NCI-H1417 (cell line): Measurements from ENCODE around the gene EFR3B.
"Not testable (repeated sequence)": the region's sequence is repeated elsewhere in the genome, so short reads cannot be mapped to it uniquely, and the experiment has no call there.

Experiments
- DNase-seq, 3 experiments: peaks; one replicate each; lab custom pipeline; 2025; lab: John Stamatoyannopoulos, UW

EFR3B gene

DNA sequence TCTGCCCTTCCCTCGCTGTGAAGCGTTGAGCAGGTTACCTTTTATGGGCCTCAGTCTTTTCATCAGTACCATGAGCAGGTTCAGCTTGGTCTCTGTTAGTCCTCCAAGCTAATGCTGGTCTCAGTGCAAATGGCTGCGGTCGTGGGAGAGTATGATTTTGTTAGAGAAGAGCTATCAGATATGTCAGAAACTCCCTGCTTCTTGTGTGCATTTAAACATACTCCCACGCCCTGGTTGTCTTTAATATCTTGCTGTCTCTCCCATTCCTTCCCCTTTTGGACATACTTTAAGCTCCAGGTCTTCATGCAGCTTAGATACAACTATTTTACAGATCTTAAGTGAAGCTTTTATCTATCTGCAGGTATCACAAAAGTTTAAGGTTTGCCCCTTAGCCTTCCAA is 62.9 kb downstream of the EFR3B start:
- DNase-seq: no peak

DNA sequence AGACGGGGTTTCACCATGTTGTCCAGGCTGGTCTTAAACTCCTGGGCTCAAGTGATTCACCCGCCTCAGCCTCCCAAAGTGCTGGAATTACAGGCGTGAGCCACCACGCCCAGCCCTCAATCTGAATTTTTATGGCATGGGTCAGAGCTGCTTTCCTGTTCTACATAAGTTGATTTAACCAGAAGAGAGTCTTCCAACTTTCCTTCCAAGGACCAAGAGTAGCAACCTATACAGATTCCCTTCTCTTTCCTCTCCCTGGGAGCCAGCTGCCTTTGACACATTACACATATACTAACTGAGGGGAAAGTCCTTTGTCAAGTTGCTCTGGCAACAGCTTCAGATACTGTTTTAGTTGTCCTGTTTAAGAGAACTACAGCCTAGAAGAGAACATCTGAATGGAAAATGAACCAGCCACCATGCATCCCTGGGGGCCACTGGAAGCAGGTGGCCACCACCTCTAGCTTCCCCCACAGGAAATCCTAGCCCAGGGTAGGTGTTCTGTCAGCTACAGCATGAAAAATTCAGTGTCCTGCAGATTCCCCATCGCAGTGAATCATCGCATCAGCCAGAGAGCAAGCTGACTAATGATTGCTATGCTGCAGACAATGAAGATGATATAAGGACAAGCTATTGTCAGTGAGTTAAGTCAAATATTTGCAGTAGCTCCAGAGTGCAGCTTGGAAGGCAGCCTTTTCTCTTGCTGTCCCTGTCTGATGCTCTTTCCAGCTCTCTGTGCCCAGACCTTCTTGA is 63.6 kb downstream of the EFR3B start:
- peak; percentile 26 to 75 (median 53) for DNase-seq

DNA sequence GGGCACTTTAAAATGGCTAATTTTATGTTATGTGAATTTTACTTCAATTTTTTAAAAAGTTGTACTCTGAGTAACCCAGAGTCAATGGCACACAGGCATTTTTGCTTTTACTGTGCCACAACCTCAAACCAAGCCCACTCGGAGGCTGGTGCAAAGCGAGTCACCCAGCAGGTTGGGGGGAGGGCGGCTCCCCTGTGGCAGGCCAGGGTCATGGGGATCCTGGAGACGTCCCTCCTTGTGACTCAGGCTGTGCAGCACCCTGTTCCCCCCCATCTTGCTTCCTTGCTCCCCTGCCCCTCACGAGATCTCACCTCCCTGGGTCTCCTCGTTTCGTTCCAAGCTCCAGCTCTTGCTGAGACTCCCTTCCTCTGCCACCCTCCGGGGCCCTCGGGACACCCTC is 67.9 kb downstream of the EFR3B start:
- DNase-seq: no peak

DNA sequence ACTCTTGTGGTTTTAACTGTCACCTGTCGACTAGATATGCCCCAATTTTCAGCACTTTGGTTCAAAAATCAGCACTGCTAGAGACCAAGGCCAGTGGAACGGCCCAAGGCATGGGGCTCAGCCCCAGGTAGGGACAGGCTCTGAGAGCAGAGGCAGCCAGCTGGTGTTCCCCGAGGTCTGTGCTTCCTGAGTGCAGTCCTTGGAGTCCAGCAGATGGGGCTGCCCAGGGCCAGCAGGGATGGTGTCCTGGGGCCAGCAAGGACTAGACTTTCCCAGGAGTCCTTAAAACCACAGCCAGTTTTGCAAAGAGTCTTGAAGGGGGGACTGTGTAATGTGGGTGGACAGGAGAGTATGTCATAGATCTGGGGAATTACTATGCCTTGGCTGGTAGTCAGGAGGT is 70.2 kb downstream of the EFR3B start:
- DNase-seq: no peak

DNA sequence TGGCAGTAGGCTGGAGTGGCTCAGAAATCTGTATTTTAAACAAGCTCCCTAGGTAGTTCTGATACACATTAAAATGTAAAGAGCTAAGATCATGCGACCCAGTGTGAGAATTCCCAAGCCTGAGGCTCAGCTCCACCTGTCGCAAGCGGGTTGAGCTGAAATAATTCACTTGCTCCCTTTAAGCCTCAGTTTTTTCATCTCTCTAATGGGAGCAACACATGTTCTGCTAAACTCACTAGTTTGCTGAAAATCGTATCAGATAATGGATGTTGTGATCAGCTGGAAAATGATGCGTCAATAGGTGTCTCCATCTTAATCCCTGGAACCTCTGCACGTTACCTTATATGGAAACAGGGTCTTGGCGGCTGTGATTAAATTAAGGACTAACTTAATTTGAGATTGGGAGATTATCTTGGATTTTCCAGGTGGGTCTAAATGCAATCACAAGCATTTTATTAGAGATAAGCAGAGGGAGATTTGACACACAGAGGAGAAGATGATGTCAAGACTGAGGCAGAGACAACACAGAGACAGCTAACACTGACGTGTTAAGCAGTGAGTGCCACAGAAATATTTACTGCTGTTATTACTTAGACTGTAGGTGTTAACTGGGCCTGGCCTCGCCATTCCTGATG is 73.5 kb downstream of the EFR3B start:
- DNase-seq: no peak

DNA sequence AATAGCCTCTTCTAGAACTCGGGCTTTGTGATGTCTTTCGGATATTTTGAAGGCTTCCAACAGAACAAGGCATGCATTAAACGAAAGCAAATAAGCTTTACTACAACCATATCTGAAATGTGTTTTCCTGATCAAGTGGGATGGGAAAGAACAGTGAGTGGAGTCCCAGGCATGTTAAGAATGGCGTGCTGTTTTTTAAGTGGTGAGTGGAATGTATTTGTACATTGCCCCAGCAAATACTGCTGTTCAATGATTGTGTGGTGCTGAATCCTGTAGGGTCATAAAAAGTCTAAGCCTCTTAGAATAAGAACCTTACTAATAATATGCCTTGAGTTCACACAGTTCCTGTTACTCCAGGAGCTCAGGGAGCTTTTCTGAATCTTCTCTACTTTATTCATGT is 74.0 kb downstream of the EFR3B start:
- DNase-seq: no peak

DNA sequence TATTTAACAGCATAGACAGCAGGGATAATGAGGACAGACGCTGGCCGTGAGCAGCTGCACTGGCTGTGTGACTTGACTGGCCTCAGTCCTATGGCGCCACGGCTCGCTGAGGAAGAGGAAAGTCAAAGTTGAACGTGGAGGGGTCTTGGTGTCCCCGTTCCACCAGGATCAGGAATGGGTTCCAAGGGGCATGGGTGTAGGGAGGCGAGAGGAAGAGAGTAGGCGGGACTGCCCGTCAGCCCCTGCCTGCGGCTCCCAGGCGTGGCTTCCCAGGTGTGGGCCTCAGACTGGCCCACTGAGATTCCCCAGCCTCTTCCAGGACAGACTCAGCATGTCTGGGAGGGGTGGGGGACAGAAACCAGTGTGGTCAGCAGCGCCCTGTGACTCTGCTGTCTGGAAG is 75.1 kb downstream of the EFR3B start:
- no peak for DNase-seq

DNA sequence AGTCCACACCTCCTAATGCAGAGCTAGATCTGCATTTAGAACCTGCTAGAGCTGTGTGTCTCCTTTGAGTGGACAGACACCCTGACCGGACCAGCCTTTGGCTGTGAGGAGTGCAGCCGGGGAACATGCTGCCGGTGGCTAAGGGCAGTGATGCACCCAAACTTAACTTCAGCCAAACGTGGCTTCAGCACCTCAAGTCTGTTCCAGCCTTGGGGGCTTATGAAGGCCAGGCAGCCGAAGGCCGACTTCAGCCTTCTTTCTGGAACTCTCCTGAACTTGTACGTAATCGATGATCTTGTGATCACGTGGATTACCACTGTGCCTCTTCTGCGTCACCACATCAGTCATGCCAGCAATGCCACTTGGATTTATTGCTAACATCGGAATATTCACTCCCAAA is 77.4 kb downstream of the EFR3B start:
- DNase-seq: no peak

DNA sequence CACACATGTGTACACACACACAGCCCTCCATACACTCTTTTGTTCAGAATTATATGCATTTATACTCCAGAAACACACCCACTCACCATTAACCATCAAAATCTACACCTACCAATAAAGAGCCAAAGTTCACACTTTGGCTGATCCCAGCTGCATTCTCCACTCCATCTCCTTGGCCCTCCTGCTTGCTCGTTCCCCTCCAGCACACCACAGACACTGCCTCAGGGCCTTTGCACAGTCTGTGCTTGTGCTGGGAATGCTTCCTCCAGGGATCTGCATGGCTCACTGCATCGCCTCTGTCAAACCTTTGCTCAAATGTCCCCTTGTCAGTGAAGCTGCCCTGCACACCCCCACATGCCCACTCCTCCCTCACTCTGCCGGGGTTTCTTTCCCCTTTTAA is 80.5 kb downstream of the EFR3B start:
- DNase-seq: no peak

DNA sequence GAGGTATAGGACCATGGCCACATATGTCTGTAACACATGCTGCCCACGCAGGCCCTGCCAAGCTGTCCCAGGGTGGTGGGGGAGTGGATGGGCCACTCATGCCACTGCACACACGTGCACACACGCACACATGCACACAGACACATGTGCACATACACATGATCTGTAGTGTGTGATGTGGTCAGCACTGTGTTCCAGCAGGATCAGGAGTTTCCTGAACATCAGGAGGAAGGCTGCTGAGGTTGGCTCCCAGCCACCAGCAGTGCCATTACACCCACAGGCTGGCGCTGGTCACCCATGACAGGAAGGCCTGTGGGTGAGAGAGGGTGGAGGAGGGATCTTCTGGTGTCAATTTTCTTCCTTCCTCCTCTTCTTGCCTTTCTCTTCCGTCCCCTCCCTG is 81.8 kb downstream of the EFR3B start:
- DNase-seq: no peak

DNA sequence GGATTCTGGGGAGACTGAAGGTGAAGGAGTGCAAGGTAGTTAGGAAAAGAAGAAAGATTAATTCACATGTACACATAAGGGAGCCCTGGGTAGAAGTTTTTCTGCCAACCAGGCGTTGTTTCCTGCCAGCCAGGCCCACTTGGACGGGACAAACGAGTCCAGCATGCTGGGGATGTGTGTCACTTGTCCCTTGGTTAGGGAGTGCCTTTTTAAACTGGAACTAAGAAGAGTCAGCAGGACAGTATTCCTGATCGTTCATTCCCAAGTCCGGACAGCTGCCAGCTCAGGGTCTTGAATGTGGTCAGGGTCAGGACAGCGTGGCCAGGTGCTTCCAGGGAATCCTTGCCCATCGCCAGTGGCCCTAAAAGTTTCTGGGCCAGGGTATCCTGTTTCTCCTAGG is 83.3 kb downstream of the EFR3B start:
- DNase-seq: no peak

DNA sequence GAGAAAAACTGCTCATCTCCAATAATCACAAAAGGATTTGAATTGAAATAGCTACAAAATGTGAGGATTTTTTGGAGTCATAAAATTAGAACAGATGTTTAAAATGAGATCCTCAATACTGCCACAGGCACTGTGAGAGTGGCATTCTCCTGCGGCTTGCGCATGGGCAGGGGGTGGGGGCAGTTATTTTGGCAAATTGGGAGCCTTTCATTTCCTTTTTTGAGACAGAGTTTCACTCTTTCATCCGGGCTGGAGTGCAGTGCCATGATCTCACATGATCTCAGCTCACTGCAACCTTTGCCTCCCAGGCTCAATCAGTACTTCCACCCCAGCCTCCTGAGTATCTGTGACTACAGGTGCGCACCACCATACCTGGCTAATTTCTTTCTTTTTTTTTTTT is 84.1 kb downstream of the EFR3B start:
- DNase-seq: no peak

DNA sequence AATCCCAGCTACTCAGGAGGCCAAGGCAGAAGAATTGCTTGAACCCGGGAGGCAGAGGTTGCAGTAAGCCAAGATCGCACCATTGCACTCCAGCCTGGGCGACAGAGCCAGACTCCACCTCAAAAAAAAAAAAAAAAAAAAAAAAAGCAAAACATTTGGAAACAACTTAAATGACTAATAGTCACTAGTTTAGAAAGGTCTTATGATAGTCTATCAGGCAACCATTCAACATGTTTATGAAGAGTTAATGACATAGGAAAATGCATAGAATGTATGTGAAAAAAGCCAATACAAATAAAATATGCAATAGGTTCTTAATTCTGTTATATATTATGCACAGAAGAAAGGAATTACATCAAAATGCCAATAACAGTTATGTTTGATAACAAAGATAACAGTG is 85.2 kb downstream of the EFR3B start:
- DNase-seq: not testable (repeated sequence)

DNA sequence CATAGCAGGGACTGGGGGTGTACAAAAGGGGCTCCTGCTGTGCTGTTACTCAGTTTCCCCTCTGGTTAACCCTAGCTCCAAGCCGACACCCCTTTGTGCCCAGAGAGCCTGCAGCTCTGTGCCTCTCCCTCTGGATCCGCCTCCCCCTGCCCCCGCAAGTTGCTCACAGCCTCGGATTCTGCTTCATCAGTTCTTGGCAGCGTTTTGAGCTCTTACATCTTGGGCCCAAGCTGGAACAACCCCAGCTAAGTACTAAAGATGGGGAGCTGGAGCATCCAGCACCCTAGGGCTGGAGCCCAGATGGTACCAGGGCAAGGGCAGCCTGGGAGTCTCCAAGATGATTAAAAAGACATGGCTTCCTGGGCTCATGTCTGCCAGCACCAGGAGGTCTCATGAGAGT is 85.8 kb downstream of the EFR3B start:
- no peak for DNase-seq

DNA sequence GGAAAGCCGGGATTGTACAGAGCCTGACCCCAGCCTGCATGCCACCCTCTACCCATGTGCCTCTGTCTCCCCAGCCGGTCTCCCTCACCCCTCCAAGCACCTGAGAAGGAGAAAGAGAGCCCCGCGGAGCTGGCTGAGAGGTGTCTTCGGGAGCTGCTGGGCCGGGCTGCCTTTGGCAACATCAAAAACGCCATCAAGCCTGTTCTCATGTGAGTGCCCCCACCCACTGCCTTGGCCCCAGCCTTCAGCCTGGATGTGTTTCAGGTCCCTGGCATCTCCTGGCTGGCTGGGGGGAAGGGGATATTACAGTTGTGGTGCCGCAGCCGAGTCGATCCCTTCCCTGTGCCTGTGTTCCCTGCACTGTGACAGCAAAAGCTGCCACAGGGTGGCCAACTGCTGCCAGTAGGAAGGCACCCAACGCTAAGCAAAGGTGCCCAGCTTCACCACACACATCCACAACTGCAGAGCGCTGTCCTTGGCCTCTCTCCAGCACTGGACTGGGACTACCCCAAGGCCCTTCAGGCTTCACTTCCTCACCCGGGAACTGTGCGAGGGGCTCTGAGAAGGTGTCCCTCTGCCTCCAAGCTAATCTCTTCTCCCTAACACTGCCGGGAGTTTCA is 88.1 kb downstream of the EFR3B start:
- no peak for DNase-seq

DNA sequence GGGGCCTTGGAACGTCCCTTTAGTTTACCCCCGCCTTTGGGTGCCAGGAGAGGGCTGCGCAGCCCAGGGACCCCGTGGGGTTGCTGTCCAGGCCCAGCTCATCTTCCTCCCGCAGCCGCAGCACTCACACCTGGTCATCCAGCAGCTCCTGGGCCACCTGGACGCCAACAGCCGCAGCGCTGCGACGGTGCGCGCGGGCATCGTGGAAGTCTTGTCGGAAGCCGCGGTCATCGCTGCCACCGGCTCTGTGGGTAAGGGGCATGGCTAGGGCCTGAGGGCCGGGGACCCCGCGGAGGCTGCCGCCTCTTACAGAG is 89.3 kb downstream of the EFR3B start:
- DNase-seq: no peak

DNA sequence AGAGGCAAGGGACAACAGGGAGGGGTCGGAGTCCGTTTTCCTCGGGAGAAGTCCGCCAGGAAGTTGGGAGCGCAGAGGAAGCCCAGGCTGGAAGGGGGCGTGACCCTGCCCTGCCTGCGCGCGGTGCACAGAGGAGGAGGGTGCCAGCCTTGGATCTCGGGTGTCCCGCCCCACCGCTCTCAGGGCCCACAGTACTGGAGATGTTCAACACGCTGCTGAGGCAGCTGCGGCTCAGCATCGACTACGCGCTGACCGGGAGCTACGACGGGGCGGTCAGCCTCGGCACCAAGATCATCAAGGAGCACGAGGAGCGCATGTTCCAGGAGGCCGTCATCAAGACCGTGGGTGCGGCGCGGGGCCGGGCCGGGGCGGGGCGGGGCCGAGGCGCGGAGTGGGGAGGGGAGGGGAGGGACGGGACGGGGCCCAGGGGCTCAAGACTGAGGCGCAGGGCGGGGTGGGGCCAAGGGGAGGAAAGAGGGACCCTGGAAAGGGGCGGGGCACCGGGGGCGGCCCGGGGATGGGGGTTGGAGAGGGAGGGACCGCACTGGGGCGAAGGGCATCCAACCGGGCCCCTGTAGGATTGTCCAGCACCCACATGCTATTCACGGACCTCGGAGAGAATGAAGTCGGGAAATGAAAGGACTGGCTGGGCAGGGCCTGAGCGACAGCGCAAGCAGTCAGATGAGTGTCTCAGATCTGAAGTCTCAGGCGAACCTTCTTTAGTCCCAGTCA is 89.9 kb downstream of the EFR3B start:
- DNase-seq: no peak

DNA sequence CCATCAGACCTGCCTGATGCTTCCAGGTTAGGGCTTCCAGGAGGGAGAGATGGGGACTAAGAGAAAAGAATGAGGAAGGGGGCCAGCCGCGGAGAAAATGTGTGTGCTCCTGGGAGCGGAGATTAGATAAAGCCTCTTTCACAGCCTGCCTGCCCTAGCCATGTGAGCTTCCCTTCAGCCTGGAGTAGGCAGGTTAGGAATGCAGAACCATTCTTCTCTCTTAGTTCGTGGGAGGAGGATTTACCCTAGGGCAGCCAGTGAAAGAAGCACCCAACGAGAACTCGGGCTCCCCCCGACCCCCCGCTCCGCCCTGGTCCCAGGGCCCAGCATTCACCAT is 90.4 kb downstream of the EFR3B start:
- no peak for DNase-seq

DNA sequence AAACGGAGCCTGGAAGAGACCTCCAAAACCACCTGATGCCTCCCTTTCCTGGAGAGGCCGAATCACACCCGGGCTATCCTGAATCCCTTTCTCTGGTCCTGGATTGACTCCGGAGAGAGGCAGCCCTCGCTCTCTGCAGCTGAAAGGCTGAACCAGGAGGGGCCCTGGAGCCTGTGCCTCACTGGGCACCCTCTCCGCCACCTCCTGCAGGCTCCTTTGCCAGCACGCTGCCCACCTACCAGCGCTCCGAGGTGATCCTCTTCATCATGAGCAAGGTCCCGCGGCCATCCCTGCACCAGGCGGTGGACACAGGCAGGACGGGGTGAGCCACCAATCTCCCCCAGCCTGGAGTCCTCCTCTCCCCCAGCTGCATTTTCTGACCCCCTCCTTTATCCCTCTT is 90.8 kb downstream of the EFR3B start:
- no peak for DNase-seq

DNA sequence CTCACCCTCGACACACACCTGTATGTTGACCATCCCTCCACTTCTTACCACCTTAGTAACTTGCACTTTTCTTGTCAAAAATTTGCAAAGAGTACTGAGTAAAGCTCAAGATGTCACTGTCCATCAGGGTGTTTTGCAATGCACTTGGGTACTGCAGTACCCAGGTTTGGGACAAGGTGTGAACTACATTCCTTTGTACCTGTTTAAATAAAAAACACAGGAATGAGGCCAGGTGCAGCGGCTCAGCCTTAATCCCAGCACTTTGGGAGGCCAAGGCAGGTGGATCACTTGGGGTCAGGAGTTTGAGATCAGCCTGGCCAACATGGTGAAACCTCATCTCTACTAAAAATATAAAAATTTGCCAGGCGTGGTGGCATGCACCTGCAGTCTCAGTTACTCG is 98.7 kb downstream of the EFR3B start:
- DNase-seq: not testable (repeated sequence)

DNA sequence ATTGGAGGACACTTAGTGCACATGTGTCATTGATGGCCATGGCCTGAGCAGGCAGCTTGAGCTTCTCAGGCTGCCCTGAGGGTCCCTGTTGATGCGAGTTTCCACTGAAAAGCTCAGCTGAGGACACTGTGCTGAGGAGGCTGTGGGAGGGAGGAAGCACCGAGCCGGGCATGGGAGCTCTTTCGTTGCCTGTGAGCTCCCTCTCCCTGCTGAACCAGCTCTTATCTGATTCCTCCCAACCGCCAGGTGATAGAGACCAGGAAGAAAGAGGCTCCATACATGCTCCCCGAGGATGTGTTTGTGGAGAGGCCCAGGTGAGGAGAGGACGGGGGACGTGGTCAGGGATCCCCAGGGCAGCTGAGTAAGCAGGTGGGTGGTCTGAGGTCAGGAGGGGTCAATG is 99.2 kb downstream of the EFR3B start:
- no peak for DNase-seq

DNA sequence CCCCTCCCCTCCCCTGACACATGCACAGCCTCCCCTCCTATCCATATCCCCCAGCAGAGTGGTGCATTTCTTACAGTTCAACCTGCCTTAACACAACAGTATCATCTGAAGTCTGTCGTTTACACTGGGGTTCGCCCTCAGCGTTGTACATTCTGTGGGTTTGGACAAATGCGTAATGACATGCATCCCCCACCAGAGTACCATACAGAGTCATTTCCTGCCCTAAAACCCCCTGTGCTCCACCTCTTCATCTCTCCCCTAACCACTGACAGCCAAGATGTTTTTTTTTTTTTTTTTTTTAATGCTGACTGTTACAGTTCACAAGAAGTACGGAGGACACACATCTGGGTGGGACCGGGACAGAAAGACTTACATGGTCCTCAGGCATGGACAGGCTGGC is 103.9 kb downstream of the EFR3B start:
- no peak for DNase-seq

DNA sequence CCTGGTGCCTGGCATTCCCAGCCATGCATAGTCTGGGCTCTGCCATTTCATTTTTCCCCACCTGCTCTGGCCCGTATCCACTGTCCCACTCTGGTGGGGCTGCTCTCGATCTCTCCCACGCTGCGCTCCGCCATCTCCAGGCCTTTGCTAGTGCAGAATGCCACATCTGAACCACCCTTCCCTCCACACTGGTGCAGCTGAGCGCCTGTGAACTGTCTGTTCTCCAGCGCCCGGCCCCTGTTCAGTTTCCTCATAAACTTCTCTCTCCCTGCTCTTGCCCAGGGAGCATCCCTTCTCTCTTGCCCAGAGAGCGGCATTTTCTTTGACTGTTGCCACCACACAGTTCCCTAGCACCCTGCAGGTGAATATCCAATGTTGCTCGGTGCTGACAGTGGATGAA is 105.0 kb downstream of the EFR3B start:
- no peak for DNase-seq
